Cerebellar cortex (tissue), 1 donor: Measurements from ENCODE around the gene SAFB.

Experiments used
- DNase-seq: peaks from one replicate; pipeline ENCODE4 v3.0.0-alpha.2; 2015; ENCODE audit warnings: low spot score

SAFB gene

GRCh38 chr19:5666921-5667610 is 44.2 kb downstream of the SAFB start:
- DNase-seq, result no peak

- DNase-seq, result no peak
Measured at GRCh38 chr19:5667751-5668271, 44.9 kb downstream of the SAFB start.

GRCh38 chr19:5669212-5669611 is 46.3 kb downstream of the SAFB start:
- DNase-seq, result no peak

- DNase-seq, result no peak
Measured at GRCh38 chr19:5671600-5671999, 48.7 kb downstream of the SAFB start.

GRCh38 chr19:5672708-5673459 is 50.0 kb downstream of the SAFB start:
- no peak for DNase-seq

GRCh38 chr19:5673752-5674151 is 50.9 kb downstream of the SAFB start:
- no peak for DNase-seq

- DNase-seq, result no peak
Measured at GRCh38 chr19:5674714-5675113, 51.8 kb downstream of the SAFB start.

GRCh38 chr19:5676105-5676771 is 53.4 kb downstream of the SAFB start:
- no peak for DNase-seq

- DNase-seq, result no peak
Measured at GRCh38 chr19:5676772-5677105, 53.9 kb downstream of the SAFB start.

GRCh38 chr19:5677136-5677535 is 54.3 kb downstream of the SAFB start:
- DNase-seq, result no peak

GRCh38 chr19:5677580-5677979 is 54.7 kb downstream of the SAFB start:
- DNase-seq, result no peak

- DNase-seq, result no peak
Measured at GRCh38 chr19:5678071-5678718, 55.3 kb downstream of the SAFB start.

- no peak for DNase-seq
Measured at GRCh38 chr19:5679289-5680083, 56.6 kb downstream of the SAFB start.

GRCh38 chr19:5680084-5680436 is 57.2 kb downstream of the SAFB start:
- no peak for DNase-seq

GRCh38 chr19:5680437-5681368 is 57.8 kb downstream of the SAFB start, which contains the start of the genes HSD11B1L and MICOS13:
TSS of gene HSD11B1L (plus strand) at chr19:5681027. CDS start at chr19:5684833, 3,806 bp downstream.
TSS of gene MICOS13 (minus strand) at chr19:5680516. CDS start at chr19:5680486, 30 bp downstream.
- peak; percentile 99 for DNase-seq

GRCh38 chr19:5681391-5682106 is 58.7 kb downstream of the SAFB start:
- no peak for DNase-seq

- no peak for DNase-seq
Measured at GRCh38 chr19:5682107-5682482, 59.2 kb downstream of the SAFB start.

GRCh38 chr19:5683177-5683886 is 60.4 kb downstream of the SAFB start:
- no peak for DNase-seq
